HCT116 (cell line): Measurements from ENCODE around the gene VRK1.

Source experiments
- CEBPB ChIP-seq: IDR thresholded peaks from 2 replicates; pipeline ENCODE4 v1.6.1; 2012; ENCODE audit warnings: low read depth
- POLR2A ChIP-seq: IDR thresholded peaks from 2 replicates; pipeline ENCODE4 v1.7.0; 2011; ENCODE audit warnings: borderline replicate concordance; ENCODE audit not compliant: insufficient read depth, insufficient read length; ENCODE audit errors: extremely low read depth
- ZNF274 ChIP-seq: fragments of 200-500 bp; sonication (Bioruptor generic); IDR thresholded peaks from 2 replicates; pipeline ENCODE4 v1.6.1; 2014; ENCODE audit warnings: mild to moderate bottlenecking, low read depth, low read length, inconsistent platforms
- TF ChIP-seq, protein P1 (sequence below), 3 experiments: fragments of 200-600 bp in 1 of 3; sonication (generic) in 1 of 3; IDR thresholded peaks in 2 of 3; conservative IDR thresholded peaks in 1 of 3; 2 replicates each; pipeline ENCODE4 v1.5.1; 2012 to 2017; ENCODE audit warnings: low read depth in 2 of 3, low read length in 2 of 3, antibody characterized with exemption in 1 of 3, borderline replicate concordance in 1 of 3, control low read depth in 1 of 3, mild to moderate bottlenecking in 1 of 3, mixed read lengths in 1 of 3, mixed run types in 1 of 3, moderate library complexity in 1 of 3; ENCODE audit not compliant: insufficient read depth in 1 of 3
- TF ChIP-seq, protein P2 (sequence below): IDR thresholded peaks from 2 replicates; pipeline ENCODE4 v1.6.1; 2012; ENCODE audit warnings: low read depth

- TF ChIP-seq POLR2A (no peak), CEBPB (no peak), ZNF274 (no peak)
- TF ChIP-seq, protein P1, sequence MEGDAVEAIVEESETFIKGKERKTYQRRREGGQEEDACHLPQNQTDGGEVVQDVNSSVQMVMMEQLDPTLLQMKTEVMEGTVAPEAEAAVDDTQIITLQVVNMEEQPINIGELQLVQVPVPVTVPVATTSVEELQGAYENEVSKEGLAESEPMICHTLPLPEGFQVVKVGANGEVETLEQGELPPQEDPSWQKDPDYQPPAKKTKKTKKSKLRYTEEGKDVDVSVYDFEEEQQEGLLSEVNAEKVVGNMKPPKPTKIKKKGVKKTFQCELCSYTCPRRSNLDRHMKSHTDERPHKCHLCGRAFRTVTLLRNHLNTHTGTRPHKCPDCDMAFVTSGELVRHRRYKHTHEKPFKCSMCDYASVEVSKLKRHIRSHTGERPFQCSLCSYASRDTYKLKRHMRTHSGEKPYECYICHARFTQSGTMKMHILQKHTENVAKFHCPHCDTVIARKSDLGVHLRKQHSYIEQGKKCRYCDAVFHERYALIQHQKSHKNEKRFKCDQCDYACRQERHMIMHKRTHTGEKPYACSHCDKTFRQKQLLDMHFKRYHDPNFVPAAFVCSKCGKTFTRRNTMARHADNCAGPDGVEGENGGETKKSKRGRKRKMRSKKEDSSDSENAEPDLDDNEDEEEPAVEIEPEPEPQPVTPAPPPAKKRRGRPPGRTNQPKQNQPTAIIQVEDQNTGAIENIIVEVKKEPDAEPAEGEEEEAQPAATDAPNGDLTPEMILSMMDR (IDR thresholded peaks at IDR 0.05 in 2 of 3, conservative IDR thresholded peaks at IDR 0.05 in 1 of 3; ENCODE audit: borderline replicate concordance in 1 of 3, insufficient read depth in 1 of 3, low read depth in 2 of 3, low read length in 2 of 3) = no peak
- TF ChIP-seq, protein P2, sequence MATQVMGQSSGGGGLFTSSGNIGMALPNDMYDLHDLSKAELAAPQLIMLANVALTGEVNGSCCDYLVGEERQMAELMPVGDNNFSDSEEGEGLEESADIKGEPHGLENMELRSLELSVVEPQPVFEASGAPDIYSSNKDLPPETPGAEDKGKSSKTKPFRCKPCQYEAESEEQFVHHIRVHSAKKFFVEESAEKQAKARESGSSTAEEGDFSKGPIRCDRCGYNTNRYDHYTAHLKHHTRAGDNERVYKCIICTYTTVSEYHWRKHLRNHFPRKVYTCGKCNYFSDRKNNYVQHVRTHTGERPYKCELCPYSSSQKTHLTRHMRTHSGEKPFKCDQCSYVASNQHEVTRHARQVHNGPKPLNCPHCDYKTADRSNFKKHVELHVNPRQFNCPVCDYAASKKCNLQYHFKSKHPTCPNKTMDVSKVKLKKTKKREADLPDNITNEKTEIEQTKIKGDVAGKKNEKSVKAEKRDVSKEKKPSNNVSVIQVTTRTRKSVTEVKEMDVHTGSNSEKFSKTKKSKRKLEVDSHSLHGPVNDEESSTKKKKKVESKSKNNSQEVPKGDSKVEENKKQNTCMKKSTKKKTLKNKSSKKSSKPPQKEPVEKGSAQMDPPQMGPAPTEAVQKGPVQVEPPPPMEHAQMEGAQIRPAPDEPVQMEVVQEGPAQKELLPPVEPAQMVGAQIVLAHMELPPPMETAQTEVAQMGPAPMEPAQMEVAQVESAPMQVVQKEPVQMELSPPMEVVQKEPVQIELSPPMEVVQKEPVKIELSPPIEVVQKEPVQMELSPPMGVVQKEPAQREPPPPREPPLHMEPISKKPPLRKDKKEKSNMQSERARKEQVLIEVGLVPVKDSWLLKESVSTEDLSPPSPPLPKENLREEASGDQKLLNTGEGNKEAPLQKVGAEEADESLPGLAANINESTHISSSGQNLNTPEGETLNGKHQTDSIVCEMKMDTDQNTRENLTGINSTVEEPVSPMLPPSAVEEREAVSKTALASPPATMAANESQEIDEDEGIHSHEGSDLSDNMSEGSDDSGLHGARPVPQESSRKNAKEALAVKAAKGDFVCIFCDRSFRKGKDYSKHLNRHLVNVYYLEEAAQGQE = no peak
Measured at GRCh38 chr14:96811265-96811664, 14.1 kb downstream of the VRK1 start.
